Urinary bladder (tissue), 4 donors: Measurements from ENCODE around the gene PTP4A2. TPM values are rescaled to one million over a fixed set of nuclear protein-coding genes. Genes with fewer than 3 reads are reported as not detected.
"Not testable (repeated sequence)": the region's sequence is repeated elsewhere in the genome, so short reads cannot be mapped to it uniquely, and the experiment has no call there.

Experiments
- DNase-seq: peaks from one replicate; pipeline ENCODE4 v3.0.0-alpha.2; 2015; ENCODE audit errors: extremely low spot score
- H3K27ac ChIP-seq: one replicate; pipeline ENCODE4 v1.5.1; 2013; ENCODE audit warnings: low read depth, mild to moderate bottlenecking, moderate library complexity
- H3K36me3 ChIP-seq: one replicate; pipeline ENCODE4 v1.6.1; 2013; ENCODE audit warnings: mild to moderate bottlenecking, moderate library complexity; ENCODE audit not compliant: insufficient read depth
- H3K4me1 ChIP-seq: one replicate; pipeline ENCODE4 v1.6.1; 2013; ENCODE audit warnings: mild to moderate bottlenecking, moderate library complexity; ENCODE audit not compliant: insufficient read depth
- H3K4me3 ChIP-seq: one replicate; pipeline ENCODE4 v1.5.1; 2013; ENCODE audit warnings: low read depth, low read length
- WGBS: extraction: QIAGEN DNeasy Blood & Tissue Kit; methylation state at CpG from one replicate; pipeline ENCODE4 v1.1.7; 2013; 5-methylcytosine and 5-hydroxymethylcytosine counted together
- polyA plus RNA-seq: library from polyadenylated mRNA; stranded (reverse); fragments of 200-250 nt; gene quantifications from one replicate; pipeline ENCODE4 v1.2.3, GENCODE V29; 2013
- total RNA-seq: library from RNA; depleted of rRNA; stranded (reverse); fragments of >200 nt; gene quantifications from one replicate; pipeline ENCODE4 v1.2.3, GENCODE V29; 2014
- donor health status: healthy with polysubstance abuse.
- donor health status: healthy.

Gene PTP4A2
- total and polyA plus RNA-seq, 2 donors, result 118 to 462 TPM

GRCh38 chr1:31925824-31926223 lies 12.3 kb downstream of the PTP4A2 start:
- H3K4me1 ChIP-seq, H3K36me3 ChIP-seq, H3K4me3 ChIP-seq, DNase-seq, H3K27ac ChIP-seq: not testable (repeated sequence)
- 92% methylated on average over 13 of the region's 13 CpGs for WGBS

GRCh38 chr1:31924839-31925238 lies 13.3 kb downstream of the PTP4A2 start:
- H3K27ac ChIP-seq, result no peak overlapping the region
- H3K4me3 ChIP-seq, result no peak overlapping the region
- 13% methylated on average over 1 of the region's 1 CpG for WGBS
- peaks cover 6% of the 10 kb centered on the region for H3K4me1 ChIP-seq
- H3K36me3 ChIP-seq, result no peaks in the 10 kb centered on the region
- DNase-seq, result no peak

- Histone ChIP-seq H3K4me1 (peaks cover 6% of the 10 kb centered on the region), H3K27ac (no peak overlapping the region), H3K36me3 (no peaks in the 10 kb centered on the region), H3K4me3 (no peak overlapping the region)
- DNase-seq, result no peak
- 47% methylated on average over 2 of the region's 2 CpGs for WGBS
These were observed 14.2 kb downstream of the PTP4A2 start for GRCh38 chr1:31923901-31924535.

- H3K27ac ChIP-seq, result no peak overlapping the region
- H3K4me1 ChIP-seq, result peaks cover 6% of the 10 kb centered on the region
These were observed 17.2 kb downstream of the PTP4A2 start for GRCh38 chr1:31920956-31921355.

GRCh38 chr1:31919591-31919990 lies 18.6 kb downstream of the PTP4A2 start:
- WGBS, result 97% methylated on average over 10 of the region's 10 CpGs
- Histone ChIP-seq H3K4me3 (no peak overlapping the region), H3K36me3 (peaks cover 6% of the 10 kb centered on the region), H3K4me1 (peaks cover 6% of the 10 kb centered on the region), H3K27ac (no peak overlapping the region)
- DNase-seq, result no peak

More at GRCh38 chr1:31920956-31921355, 17.2 kb downstream of the PTP4A2 start:
- no peak for DNase-seq
- WGBS, result 59% methylated on average over 2 of the region's 2 CpGs
- Histone ChIP-seq H3K4me3 (no peak overlapping the region), H3K36me3 (peaks cover 4% of the 10 kb centered on the region)

GRCh38 chr1:31915438-31915837 lies 22.7 kb downstream of the PTP4A2 start:
- H3K36me3 ChIP-seq, result peaks cover 6% of the 10 kb centered on the region
- 84% methylated on average over 4 of the region's 4 CpGs for WGBS

GRCh38 chr1:31913968-31914367 lies 24.2 kb downstream of the PTP4A2 start:
- no peak for DNase-seq
- no peak overlapping the region for H3K27ac ChIP-seq
- peaks cover 6% of the 10 kb centered on the region for H3K36me3 ChIP-seq
- 95% methylated on average over 3 of the region's 3 CpGs for WGBS
- H3K4me1 ChIP-seq, result no peaks in the 10 kb centered on the region
- no peak overlapping the region for H3K4me3 ChIP-seq

More at GRCh38 chr1:31915438-31915837, 22.7 kb downstream of the PTP4A2 start:
- no peak for DNase-seq
- Histone ChIP-seq H3K27ac (no peak overlapping the region), H3K4me1 (no peaks in the 10 kb centered on the region), H3K4me3 (no peak overlapping the region)

GRCh38 chr1:31912839-31913239 lies 25.3 kb downstream of the PTP4A2 start:
- H3K4me3 ChIP-seq, result no peak overlapping the region
- DNase-seq, result no peak
- no peak overlapping the region for H3K27ac ChIP-seq
- H3K4me1 ChIP-seq, result no peaks in the 10 kb centered on the region
- H3K36me3 ChIP-seq, result peaks cover 6% of the 10 kb centered on the region
- 87% methylated on average over 1 of the region's 1 CpG for WGBS

- Histone ChIP-seq H3K27ac (no peak overlapping the region), H3K4me3 (no peak overlapping the region), H3K4me1 (no peaks in the 10 kb centered on the region), H3K36me3 (peaks cover 6% of the 10 kb centered on the region)
- WGBS, result 66% methylated on average over 2 of the region's 2 CpGs
- DNase-seq, result no peak
These were observed 26.0 kb downstream of the PTP4A2 start for GRCh38 chr1:31911994-31912780.

GRCh38 chr1:31910933-31911332 lies 27.2 kb downstream of the PTP4A2 start:
- Histone ChIP-seq H3K4me1 (no peaks in the 10 kb centered on the region), H3K27ac (no peak overlapping the region), H3K4me3 (no peak overlapping the region), H3K36me3 (peaks cover 1% of the 10 kb centered on the region)
- 63% methylated on average over 2 of the region's 2 CpGs for WGBS
- no peak for DNase-seq

GRCh38 chr1:31909691-31910090 lies 28.5 kb downstream of the PTP4A2 start:
- Histone ChIP-seq H3K4me1 (no peaks in the 10 kb centered on the region), H3K36me3 (peaks cover 2% of the 10 kb centered on the region), H3K4me3 (no peak overlapping the region), H3K27ac (no peak overlapping the region)
- WGBS, result 84% methylated on average over 1 of the region's 1 CpG
- DNase-seq, result no peak

- Histone ChIP-seq H3K27ac (no peak overlapping the region), H3K4me3 (no peak overlapping the region), H3K36me3 (peaks cover 2% of the 10 kb centered on the region), H3K4me1 (no peaks in the 10 kb centered on the region)
- DNase-seq, result no peak
- WGBS, result 96% methylated on average over 2 of the region's 2 CpGs
These were observed 31.6 kb downstream of the PTP4A2 start for GRCh38 chr1:31906557-31906956.

- 83% methylated on average over 2 of the region's 2 CpGs for WGBS
- DNase-seq, result no peak
- Histone ChIP-seq H3K36me3 (peaks cover 2% of the 10 kb centered on the region), H3K4me1 (no peaks in the 10 kb centered on the region), H3K27ac (no peak overlapping the region), H3K4me3 (no peak overlapping the region)
These were observed 32.5 kb downstream of the PTP4A2 start for GRCh38 chr1:31905681-31906080.

- H3K36me3 ChIP-seq, result peaks cover 2% of the 10 kb centered on the region
- no peaks in the 10 kb centered on the region for H3K4me1 ChIP-seq
- no peak for DNase-seq
- no peak overlapping the region for H3K27ac ChIP-seq
- no peak overlapping the region for H3K4me3 ChIP-seq
- WGBS, result 90% methylated on average over 6 of the region's 6 CpGs
These were observed 33.1 kb downstream of the PTP4A2 start for GRCh38 chr1:31905093-31905509.
